Measurements from ENCODE around the gene PDZD8.

DNA sequence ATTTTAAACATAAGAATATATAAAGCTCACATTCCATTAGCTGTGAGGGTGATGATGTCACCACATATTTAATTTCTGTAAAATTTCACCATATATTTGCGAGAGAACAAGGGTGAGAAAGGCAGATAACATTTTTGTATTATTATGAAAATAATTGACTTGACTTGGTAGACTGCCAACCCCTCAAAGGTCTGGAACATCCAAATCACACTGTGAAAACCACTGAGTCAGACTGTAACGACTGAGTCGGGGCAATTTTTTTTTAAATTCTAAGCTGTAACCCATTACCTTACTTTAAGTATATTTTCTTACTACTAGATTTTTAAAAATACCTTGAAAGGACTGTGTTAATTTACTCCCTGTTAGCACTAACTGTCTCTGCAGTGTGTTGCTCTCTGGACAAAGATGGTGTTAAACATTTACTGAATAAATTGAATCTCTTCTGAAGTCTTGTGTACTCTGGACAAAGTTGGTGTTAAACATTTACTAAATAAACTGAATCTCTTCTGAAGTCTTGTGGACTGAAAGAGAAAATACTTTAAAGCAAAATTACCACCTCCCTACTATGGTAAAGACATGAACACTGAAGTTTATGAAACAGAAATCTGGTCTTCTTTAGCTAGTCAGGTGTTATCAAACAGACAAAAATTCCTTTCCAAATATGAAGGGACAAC, 14.1 kb downstream of the PDZD8 start:
- TF ChIP-seq, protein P1, sequence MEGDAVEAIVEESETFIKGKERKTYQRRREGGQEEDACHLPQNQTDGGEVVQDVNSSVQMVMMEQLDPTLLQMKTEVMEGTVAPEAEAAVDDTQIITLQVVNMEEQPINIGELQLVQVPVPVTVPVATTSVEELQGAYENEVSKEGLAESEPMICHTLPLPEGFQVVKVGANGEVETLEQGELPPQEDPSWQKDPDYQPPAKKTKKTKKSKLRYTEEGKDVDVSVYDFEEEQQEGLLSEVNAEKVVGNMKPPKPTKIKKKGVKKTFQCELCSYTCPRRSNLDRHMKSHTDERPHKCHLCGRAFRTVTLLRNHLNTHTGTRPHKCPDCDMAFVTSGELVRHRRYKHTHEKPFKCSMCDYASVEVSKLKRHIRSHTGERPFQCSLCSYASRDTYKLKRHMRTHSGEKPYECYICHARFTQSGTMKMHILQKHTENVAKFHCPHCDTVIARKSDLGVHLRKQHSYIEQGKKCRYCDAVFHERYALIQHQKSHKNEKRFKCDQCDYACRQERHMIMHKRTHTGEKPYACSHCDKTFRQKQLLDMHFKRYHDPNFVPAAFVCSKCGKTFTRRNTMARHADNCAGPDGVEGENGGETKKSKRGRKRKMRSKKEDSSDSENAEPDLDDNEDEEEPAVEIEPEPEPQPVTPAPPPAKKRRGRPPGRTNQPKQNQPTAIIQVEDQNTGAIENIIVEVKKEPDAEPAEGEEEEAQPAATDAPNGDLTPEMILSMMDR (optimal IDR thresholded peaks at IDR 0.05 in 1 of 3, IDR thresholded peaks at IDR 0.05 in 1 of 3, conservative IDR thresholded peaks at IDR 0.05 in 1 of 3; ENCODE audit: extremely low read depth in 1 of 3, insufficient read depth in 2 of 3, low read length in 3 of 3), result no peak
- no peak for TF ChIP-seq EZH2 (IDR thresholded peaks at IDR 0.05; ENCODE audit: low read length)
